Prostate gland (tissue), 2 donors: ENCODE measurements around the gene SMOC1.

Experiments
- CTCF ChIP-seq, 4 experiments: fragments of 200-600 bp in 2 of 4; fragments of 450-650 bp in 2 of 4; sonication (generic) in 2 of 4; IDR thresholded peaks; 1 replicate in 3 of 4; 2 replicates in 1 of 4; pipeline ENCODE4 v1.5.1; 2016 to 2019; ENCODE audit warnings: antibody characterized with exemption in 4 of 4, mild to moderate bottlenecking in 2 of 4, moderate library complexity in 2 of 4
- POLR2AphosphoS5 ChIP-seq: sonication (generic); formaldehyde crosslinking; IDR thresholded peaks from one replicate; pipeline ENCODE4 v1.6.1; 2017; ENCODE audit warnings: antibody characterized with exemption

DNA sequence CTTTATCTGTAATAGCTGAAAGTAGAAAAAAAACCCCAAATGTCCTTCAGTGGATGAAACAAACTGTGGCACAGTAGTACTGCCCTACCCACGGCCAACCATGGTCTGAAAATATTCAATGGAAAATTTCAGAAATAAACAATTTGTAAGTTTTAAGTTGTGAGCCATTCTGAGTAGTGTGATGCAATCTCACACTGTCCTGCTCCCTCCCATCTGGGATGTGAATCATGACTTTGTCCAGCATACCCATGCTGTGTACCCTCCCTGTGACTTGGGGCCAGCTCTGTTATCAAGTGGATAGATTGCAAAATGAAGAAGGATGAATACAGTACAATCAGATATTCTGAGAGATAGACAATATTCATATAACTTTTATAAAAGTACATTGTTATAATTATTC is 106.2 kb downstream of the SMOC1 start:
- TF ChIP-seq POLR2AphosphoS5 (no peak), CTCF (IDR thresholded peaks at IDR 0.05) (no peak)
